GM18505 (cell line): ENCODE data around the gene TICRR.

Experiments
- ATAC-seq: cut with Tn5 transposase; IDR thresholded peaks from one replicate; pipeline ENCODE4 v1.9.1; 2021; ENCODE audit not compliant: unreplicated experiment
- POLR2A ChIP-seq: IDR thresholded peaks from 4 replicates; pipeline ENCODE4 v1.6.1; 2011; ENCODE audit warnings: borderline replicate concordance; ENCODE audit not compliant: insufficient read depth, insufficient read length; ENCODE audit errors: extremely low read depth

The TICRR gene

DNA sequence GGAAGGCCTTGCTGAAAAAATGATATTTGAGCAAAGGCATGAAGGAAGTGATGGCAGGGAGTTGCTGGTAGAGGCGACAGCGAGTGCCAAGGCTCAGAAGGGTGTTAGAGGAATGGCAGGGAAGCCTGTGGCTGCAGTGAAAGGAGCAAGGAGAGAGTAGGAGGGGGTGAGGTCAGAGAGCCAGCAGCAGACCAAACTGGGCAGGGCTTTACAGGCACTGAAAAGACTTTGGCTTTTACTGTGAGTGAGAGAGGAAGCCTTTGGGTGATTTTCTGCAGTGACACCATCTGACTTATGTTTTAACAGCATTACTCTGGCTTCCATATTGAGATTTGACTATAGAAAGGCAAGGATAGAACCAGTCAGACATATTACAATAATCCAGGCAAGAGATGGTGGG lies 11.4 kb downstream of the TICRR start:
- TF ChIP-seq POLR2A: no peak
- ATAC-seq: no peak

DNA sequence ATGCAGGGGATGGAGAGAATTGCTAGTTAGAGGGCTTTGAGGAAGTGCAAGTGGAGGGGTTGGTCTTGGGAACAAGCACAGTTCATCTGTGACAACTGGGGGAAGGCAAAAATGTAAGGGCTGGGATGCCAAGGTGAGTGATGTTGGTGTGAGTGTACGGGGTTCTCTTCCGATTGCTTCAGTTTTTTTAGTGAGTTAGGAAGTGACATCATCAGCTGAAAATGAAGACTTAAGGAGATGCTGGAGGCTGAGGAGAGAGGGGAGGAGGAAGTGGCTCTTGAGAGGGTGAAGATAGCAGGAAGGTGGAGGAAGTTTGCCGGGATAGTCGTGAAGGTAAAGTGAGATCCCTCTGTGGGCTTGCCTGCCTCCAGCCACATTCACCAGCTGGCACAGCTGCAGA lies 12.7 kb downstream of the TICRR start:
- no peak for ATAC-seq
- TF ChIP-seq POLR2A: no peak

DNA sequence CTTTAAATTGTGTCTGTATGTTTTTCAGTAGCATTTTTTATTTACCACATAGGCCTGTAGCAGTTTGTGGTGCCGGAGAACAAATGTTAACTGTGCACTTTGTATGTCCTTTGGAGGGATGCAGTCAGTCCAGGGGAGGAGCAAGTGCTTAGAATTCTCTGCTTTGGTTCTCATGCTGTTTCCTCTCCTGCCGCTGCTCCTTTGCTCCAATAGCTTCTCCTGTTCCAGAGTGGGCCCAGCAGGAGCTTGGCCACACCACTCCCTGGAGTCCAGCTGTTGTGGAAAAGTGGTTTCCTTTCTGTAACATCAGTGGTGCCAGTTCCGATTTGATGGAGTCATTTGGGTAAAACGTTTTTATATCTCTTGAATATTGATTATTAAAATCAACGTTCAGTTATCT lies 16.6 kb downstream of the TICRR start:
- TF ChIP-seq POLR2A: no peak
- ATAC-seq: no peak

DNA sequence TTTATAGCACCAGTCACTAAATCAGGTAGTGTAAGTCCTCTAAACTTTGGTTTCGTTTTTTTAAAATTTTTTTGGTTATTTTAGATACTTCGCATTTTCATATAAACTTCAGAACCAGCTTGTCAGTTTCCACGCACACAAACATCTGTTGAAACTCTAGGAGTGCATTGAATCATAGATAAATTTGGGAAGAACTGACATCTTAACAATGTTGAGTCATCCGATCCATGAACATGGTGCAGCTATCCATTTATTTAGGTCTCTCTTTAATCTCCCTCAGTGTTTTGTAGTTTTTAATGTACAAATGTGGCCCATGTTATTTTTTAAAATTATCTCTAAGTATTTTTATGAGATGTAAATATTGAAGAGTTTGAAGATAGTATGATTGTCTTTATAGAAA lies 17.7 kb downstream of the TICRR start:
- no peak for ATAC-seq
- TF ChIP-seq POLR2A: no peak

DNA sequence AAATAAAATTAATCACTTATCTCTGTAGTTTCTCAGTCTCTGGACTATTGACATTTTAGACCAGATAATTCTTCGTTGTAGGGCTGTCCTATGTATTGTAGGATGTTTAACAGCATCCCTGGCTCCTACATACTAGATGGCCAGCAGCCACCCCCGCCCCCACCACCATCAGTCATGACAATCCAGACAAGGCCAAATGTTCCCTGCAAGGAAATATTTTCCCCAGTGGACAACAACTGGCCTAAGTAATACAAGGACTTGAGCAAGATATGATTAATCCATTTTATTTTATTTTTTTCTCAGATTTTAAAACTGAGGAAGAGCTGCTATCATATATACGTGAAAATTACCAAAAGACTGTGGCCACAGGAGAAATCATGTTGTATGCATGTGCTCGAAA lies 23.8 kb downstream of the TICRR start:
- no peak for TF ChIP-seq POLR2A
- no peak for ATAC-seq

DNA sequence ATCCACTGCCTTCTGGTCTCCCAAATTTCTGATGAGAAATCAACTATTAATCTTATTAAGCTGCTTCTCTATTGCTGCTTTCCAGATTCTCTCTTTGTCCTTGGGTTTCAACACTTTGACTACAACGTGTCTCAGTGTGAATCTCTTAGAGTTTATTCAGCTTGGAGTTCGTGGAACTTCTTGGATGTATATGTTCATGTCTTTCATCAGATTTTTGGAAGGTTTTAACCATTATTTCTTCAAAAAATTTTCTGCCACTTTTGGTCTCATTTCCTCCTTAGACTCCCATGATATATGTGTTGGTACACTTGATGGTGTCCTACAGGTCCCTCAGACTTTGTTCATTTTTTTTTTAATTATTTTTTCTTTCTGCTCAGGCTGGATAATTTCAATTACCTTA lies 36.0 kb downstream of the TICRR start:
- ATAC-seq: no peak
- no peak for TF ChIP-seq POLR2A

DNA sequence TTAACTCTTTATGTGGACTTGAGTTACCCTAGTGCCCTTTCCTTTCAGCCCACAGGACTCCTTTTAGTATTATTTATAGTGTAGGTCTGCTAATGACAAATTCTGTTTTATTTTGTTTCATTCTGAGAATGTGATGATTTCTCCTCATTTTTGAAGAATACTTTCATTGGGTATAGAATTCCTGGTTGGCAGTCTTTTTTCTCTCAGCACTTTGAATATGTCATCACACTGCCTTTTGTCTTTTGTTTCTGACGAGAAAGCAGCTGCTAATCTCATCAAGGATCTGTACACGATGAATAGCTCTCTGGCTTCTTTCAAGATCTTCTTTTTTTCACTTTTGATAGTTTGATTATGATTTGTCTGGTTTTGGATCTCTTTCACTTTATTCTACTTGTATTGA lies 37.8 kb downstream of the TICRR start:
- no peak for TF ChIP-seq POLR2A
- no peak for ATAC-seq

DNA sequence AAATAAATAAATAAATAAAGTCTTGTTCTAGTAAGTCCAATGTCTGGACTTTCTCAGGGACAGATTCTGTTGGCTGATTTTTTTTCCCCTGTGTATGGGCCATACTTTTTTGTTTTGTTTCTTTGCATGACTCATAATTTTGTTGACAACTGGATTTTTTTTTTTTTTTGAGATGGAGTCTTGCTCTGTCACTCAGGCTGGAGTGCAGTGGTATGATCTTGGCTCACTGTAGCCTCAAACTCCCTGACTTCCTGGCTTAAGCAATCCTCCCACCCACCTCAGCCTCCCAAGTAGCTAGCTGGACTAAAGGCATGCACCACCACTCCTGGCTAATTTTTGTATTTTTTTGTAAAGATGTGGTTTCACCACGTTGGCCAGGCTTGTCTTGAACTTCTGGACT lies 38.9 kb downstream of the TICRR start:
- TF ChIP-seq POLR2A: no peak
- ATAC-seq: no peak

DNA sequence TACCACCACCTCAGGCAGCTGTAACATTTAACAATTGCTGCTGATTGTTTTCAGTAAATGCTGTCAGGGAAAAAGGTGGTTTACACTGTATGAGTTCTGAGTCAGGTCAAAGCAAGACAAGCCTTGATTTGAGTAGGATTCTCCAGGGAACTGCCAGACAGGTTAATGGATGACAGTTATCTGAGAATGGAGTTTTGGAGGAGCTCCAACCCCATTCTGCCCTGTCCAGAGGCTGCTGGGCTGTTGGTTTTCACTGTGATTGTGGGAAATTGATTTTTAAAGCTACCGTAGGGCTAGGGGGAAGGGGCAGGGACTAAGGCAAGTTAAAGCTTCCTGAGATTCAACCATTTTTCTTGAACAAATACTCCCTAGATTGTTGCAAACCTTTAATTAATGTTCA lies 39.9 kb downstream of the TICRR start:
- TF ChIP-seq POLR2A: no peak
- no peak for ATAC-seq

DNA sequence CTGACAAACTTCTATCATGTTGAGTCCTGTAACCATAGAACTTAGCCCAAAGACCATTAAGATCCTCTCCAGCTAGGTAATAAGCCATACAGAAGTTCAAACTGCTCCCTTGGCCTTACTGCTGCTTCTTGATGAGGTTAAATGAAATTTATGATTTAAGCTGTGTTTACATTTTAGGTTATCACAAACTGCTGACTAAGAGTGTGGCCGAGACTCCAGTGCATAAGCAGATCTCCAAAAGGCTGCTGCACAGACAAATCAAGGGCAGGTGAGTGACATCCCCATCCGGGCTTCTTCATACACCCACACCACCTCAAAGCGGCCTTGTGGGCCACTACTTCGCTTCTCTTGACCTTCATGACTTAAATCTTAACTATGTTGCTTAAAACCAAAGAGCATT lies 41.0 kb downstream of the TICRR start:
- ATAC-seq: no peak
- TF ChIP-seq POLR2A: no peak

DNA sequence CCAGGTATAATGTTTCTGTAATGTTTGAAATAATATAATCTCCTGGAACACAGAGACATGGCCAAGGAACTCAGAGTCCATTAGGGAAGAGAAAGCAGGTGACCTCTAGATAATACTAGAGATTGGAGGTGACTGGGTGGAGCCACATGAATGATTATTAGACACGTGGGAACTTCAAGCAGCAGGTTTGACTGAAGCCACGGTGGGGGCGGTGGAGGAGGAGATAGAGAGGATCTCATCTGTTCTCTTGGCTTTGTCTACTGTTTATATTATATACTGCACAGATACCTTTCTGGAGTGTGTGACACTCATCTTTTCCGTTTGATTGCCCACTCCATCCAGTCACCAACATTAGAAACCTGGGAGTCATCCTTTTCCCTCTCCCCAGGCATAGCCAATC lies 46.3 kb downstream of the TICRR start:
- TF ChIP-seq POLR2A: no peak
- no peak for ATAC-seq

DNA sequence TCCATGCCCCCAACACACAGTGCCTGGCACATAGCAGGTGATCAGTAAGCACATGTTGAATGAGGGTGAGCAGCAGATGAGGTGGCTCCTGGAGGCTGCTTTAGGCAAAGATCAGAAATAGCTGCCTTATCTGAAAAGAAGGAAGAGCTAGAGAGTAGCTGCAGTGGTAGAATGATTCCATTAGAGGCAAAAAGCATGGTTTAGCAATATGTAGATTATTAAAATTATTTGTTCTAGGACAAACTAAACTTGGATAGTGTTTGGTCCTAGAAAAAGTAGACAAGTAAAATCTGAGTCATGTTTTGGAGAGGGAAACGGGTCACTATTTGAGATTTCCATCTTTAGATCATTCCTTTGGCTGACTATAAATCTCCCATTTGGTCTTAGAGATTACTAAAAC lies 47.9 kb downstream of the TICRR start:
- no peak for ATAC-seq
- no peak for TF ChIP-seq POLR2A

DNA sequence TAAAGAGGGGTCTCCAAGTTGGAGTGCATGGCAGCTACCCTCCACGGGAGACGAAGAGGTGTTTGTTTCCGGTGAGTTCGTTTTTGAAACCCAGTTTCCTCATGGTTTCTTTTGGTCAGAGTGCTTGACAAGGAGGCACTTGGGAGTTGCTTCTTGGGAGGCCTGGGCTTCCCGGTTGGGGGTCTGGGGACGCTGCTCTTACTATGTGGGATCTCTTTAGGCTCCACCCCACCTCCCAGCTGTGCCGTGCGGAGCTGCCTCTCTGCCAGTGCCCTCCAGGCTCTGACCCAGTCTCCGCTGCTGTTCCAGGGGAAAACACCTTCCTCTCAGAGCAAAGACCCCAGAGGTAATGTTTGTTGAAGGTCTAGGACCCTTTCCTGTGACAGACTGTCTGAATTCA lies 50.4 kb downstream of the TICRR start:
- no peak for ATAC-seq
- TF ChIP-seq POLR2A: no peak

DNA sequence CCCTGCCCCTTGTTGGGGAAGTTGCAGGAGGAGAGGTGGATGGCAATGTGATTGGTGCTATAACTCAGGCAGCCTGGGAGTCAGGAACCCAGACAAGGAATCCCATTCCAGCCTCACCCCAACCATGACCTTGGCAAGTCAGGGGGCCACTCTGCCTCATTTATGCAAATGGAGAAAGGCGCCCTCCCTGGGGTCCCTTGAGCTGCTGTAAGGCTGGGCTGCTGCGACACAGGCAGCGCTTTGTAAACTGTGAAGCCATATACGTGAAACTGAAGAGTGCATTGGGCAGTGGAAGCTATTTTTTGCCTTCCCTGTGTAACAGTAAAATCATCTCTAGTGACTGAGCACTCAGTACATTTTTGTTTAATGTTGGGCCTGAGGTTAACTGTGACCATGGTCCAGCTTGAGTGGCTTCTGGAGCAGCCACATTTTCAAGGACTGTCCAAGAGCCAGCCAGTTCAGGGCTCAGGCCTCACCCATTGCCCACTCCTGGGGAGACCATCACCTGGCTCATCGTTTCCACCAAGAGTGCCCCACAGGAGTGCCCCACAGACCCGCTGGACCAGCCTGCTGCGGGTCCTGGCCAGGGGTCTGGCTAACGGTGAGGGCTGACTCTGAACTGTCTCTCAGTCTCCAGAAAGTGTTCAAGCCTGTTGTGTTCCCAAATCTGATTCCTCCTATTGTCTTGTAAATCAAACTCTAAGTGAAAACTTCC lies 52.1 kb downstream of the TICRR start:
- TF ChIP-seq POLR2A: no peak
- no peak for ATAC-seq

DNA sequence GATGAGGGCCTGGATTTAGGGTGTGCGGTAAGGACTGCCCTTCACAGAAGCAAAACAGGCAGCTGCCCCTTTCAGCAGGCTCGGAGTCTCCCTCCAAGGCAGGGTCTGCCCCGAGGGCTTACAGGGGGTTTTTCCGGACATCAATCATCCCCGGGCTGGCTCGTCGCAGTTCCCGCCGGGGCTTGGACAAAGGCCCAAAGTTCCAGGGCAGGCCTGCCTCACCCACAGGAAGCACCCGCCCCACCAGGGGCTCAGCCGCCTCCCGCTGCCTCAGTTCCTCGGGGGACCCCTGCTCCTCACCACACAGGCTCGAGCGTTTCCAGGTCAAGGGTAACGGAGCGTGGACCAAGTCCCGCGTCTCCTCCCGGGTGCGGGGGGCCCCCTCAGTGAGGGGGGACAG lies 53.0 kb downstream of the TICRR start:
- no peak for ATAC-seq
- no peak for TF ChIP-seq POLR2A
